ENCODE measurements around the gene BLVRB.

DNA sequence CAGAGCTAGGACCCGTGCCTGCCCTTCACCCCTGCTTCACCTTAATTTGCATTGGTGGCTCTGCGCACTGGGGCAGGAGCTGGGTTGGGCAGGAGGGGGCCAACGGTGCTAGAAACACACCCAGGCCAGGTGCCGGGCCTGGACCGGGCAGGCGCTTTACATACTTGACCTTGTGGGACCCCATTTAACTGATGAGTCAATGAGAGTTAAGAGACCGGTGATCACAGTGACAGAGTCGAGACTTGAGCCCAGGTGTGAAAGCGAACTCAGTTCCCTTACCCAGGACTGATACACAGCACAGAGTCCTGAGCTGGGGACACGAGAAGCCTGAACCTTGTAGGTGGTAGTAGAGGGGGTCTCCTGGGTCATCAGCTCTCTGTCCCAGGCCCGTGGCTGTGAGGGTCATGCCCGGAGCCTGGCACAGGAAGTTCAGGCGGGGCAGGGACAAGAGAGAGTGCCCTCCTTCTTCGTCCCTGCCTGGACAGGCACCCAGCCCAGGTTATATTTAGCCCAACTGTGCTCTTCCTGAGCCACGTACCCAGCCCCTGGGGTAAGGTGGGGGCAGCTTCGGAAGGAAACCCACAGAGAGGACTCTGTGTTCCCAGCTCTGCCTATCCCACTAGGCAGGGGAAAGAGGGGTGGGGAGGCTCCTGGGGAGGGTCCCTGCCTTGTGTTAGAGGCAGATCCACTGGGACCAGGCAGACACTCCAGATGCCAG, 54.3 kb downstream of the BLVRB start:
- TF ChIP-seq, protein P1, sequence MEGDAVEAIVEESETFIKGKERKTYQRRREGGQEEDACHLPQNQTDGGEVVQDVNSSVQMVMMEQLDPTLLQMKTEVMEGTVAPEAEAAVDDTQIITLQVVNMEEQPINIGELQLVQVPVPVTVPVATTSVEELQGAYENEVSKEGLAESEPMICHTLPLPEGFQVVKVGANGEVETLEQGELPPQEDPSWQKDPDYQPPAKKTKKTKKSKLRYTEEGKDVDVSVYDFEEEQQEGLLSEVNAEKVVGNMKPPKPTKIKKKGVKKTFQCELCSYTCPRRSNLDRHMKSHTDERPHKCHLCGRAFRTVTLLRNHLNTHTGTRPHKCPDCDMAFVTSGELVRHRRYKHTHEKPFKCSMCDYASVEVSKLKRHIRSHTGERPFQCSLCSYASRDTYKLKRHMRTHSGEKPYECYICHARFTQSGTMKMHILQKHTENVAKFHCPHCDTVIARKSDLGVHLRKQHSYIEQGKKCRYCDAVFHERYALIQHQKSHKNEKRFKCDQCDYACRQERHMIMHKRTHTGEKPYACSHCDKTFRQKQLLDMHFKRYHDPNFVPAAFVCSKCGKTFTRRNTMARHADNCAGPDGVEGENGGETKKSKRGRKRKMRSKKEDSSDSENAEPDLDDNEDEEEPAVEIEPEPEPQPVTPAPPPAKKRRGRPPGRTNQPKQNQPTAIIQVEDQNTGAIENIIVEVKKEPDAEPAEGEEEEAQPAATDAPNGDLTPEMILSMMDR (IDR thresholded peaks at IDR 0.05): no peak
- no peak for TF ChIP-seq POLR2A (IDR thresholded peaks at IDR 0.05)

Measured in uterus (tissue), 2 donors.